CD4-positive, alpha-beta T cell treated with Interleukin-1 beta for 1 hour (primary cell): ENCODE data around the gene SLC46A1.

Source experiments
- DNase-seq, 2 donors: peaks; one replicate each; pipeline ENCODE4 v3.0.0-alpha.2; 2020 to 2022

Gene SLC46A1

GRCh38 chr17:28348979-28349378 lies 57.0 kb downstream of the SLC46A1 start:
- no peak for DNase-seq

- DNase-seq, result no peak
Observed at GRCh38 chr17:28347261-28347891, 58.6 kb downstream of the SLC46A1 start.

- DNase-seq, result no peak
Observed at GRCh38 chr17:28346746-28347246, 59.2 kb downstream of the SLC46A1 start.

GRCh38 chr17:28346199-28346580 lies 59.8 kb downstream of the SLC46A1 start:
- DNase-seq, result no peak

GRCh38 chr17:28345419-28346198 lies 60.4 kb downstream of the SLC46A1 start:
- no peak for DNase-seq
